HG03442 (cell line): Measurements from ENCODE around the gene ENOSF1.

Source experiments
- ATAC-seq: cut with Tn5 transposase; IDR thresholded peaks from one replicate; pipeline ENCODE4 v1.9.1; 2021; ENCODE audit warnings: mild to moderate bottlenecking, moderate library complexity; ENCODE audit not compliant: unreplicated experiment

The ENOSF1 gene

GRCh38 chr18:644395-645004 lies 67.9 kb downstream of the ENOSF1 start:
- no peak for ATAC-seq

DNA sequence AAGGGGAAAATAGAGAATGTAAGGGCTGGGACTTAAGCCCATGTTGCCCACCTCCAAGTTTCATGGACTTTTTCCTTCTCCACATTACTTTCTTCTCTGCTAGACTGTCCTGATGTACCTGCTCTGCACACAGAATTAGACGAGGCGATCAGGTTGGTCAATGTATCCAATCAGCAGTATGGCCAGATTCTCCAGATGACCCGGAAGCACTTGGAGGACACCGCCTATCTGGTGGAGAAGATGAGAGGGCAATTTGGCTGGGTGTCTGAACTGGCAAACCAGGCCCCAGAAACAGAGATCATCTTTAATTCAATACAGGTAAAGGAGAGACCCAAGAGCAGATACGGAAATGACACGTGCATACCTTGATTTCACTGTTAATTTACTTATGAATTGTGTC lies 71.2 kb downstream of the ENOSF1 start:
- no peak for ATAC-seq

- ATAC-seq = no peak
Observed at GRCh38 chr18:635171-635570, 77.3 kb downstream of the ENOSF1 start.

DNA sequence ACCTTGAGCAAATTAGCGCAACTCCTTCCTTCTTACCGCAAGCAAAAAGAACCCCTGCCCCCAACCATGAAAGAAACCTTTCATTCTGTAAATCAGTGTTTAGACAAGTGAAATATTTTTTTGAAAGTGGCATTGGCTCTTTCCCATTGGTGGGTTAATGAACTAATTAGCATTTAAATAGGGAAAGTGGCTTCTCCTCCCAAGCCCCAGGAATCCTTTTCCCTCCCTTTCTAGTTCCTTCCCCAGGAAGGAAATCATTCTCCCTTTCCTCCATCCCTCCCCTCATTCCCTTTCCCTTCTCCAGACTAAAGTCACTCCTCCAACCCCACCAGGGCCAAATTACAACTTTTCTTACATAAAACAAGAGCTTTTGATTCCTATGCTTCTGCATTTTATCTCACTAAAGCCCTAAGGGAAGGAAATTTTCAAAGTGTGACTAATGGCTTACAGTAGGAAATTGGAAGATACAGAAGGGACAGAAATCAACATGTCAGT lies 77.8 kb downstream of the ENOSF1 start:
- ATAC-seq = no peak

GRCh38 chr18:631560-631959 lies 80.9 kb downstream of the ENOSF1 start:
- no peak for ATAC-seq

GRCh38 chr18:629269-630150 lies 82.9 kb downstream of the ENOSF1 start:
- no peak for ATAC-seq

DNA sequence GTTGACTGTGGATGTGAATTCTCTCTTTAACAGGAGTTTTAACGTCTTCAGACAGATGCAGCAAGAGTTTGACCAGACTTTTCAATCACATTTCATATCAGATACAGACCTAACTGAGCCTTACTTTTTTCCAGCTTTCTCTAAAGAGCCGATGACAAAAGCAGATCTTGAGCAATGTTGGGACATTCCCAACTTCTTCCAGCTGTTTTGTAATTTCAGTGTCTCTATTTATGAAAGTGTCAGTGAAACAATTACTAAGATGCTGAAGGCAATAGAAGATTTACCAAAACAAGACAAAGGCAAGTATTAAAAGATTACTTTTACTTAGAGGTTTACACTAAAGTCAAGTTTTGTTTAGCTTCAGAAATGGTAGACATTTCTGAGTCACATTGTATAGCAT lies 85.2 kb downstream of the ENOSF1 start:
- no peak for ATAC-seq

GRCh38 chr18:623761-624620 lies 88.4 kb downstream of the ENOSF1 start:
- ATAC-seq = peak; percentile 54

DNA sequence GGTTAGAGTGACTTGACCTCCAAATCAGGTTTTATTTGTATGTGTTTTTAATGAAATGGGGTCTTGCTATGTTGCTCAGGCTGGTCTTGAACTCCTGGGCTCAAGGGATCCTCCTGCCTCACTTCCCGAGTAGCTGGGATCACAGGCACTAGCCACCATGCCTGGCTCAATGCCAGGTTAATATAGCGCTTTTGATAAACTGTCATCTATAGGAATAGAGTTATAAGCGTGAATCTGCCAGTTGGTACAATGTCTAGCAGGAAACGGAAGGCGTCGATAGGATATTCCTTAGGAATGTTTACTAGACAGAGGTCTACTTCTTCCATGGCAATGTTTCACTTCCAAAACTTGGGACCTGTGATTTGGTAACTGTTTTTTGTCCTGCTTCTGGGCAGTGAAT lies 90.1 kb downstream of the ENOSF1 start:
- ATAC-seq = no peak

DNA sequence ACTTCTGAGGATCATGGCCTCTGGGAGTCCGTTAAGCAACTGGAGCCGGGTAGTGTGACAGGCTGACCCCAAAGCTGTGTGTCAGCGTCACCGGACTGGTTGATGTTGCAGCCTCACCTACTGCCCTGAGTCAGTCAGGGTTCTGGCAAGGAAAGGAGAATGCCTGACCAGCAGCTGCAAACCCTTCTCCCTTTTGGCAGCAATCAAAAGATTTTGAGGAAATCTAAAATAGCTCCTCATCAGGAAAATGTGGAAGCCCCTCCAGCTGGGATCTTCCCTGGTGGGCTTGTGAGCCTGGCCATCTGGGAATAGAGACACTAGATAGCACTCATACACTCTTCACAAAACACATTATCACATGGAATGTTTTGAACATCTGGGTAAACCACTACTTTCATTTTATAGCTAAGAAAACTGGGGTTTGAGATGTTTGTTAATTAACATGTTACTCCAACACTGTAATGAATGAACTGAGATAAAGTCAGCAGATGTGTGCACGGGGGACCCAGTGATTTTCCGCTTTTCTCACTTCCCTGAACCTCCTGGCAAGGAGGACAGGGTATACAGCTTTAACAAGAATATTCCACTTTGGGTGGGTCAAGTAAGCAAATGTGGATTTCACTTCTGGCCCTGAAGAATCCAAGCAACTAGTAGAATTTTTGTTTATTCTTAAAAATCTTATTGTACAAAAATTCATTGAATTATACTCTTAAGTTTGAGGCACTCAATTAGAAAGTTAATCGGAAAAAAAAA lies 91.0 kb downstream of the ENOSF1 start:
- no peak for ATAC-seq
